Liver (tissue), 9 donors: ENCODE results near the gene WIPF1. TPM values are rescaled to one million over a fixed set of nuclear protein-coding genes. Genes with fewer than 3 reads are reported as not detected.

Experiments
- DNase-seq: peaks from one replicate; pipeline ENCODE4 v3.0.0-alpha.2; 2017; ENCODE audit warnings: low spot score
- H3K27ac ChIP-seq, 2 donors: one replicate each; pipeline ENCODE4 v1.7.0; 2013; ENCODE audit warnings: inconsistent platforms in 2 of 2, low read length in 2 of 2, control low read depth in 1 of 2, low read depth in 1 of 2, mild to moderate bottlenecking in 1 of 2
- H3K27me3 ChIP-seq, 4 donors: one replicate each; pipeline versions ENCODE4 v1.6.1 to v1.7.0; 2013; ENCODE audit warnings: low read length in 3 of 4, inconsistent platforms in 1 of 4, mild to moderate bottlenecking in 1 of 4, moderate library complexity in 1 of 4; ENCODE audit not compliant: control insufficient read depth in 4 of 4, insufficient read depth in 4 of 4
- H3K36me3 ChIP-seq, 4 donors: one replicate each; pipeline versions ENCODE4 v1.6.1 to v1.7.0; 2013; ENCODE audit warnings: low read length in 3 of 4, mild to moderate bottlenecking in 3 of 4, low read depth in 1 of 4, moderate library complexity in 1 of 4; ENCODE audit not compliant: control insufficient read depth in 4 of 4, insufficient read depth in 3 of 4
- H3K4me1 ChIP-seq, 4 donors: one replicate each; pipeline versions ENCODE4 v1.6.1 to v1.7.0; 2013; ENCODE audit warnings: low read length in 3 of 4, mild to moderate bottlenecking in 3 of 4, moderate library complexity in 1 of 4; ENCODE audit not compliant: control insufficient read depth in 4 of 4, insufficient read depth in 4 of 4
- H3K4me3 ChIP-seq, 3 donors: one replicate each; pipeline versions ENCODE4 v1.6.1 to v1.7.0; 2013; ENCODE audit warnings: low read length in 3 of 3, control low read depth in 1 of 3, low read depth in 1 of 3, mild to moderate bottlenecking in 1 of 3
- H3K9ac ChIP-seq, 2 donors: one replicate each; pipeline ENCODE4 v1.7.0; 2013; ENCODE audit warnings: low read length in 2 of 2, mild to moderate bottlenecking in 2 of 2, moderate library complexity in 2 of 2, control low read depth in 1 of 2, low read depth in 1 of 2
- H3K9me3 ChIP-seq, 4 donors: one replicate each; pipeline versions ENCODE4 v1.6.1 to v1.7.0; 2013; ENCODE audit warnings: low read length in 3 of 4; ENCODE audit not compliant: control insufficient read depth in 4 of 4
- ATF3 ChIP-seq: IDR thresholded peaks from 2 replicates; pipeline ENCODE4 v1.6.1; 2016; ENCODE audit warnings: antibody characterized with exemption
- EGR1 ChIP-seq, 2 donors: IDR thresholded peaks; 2 replicates each; pipeline ENCODE4 v1.6.1; 2016 to 2018; ENCODE audit warnings: antibody characterized with exemption in 2 of 2, low read depth in 2 of 2
- FOXA1 ChIP-seq: IDR thresholded peaks from 2 replicates; pipeline ENCODE4 v1.6.1; 2016; ENCODE audit warnings: antibody characterized with exemption
- GABPA ChIP-seq, 2 donors: IDR thresholded peaks in 1 of 2; conservative IDR thresholded peaks in 1 of 2; 2 replicates each; pipeline ENCODE4 v1.6.1; 2016; ENCODE audit warnings: antibody characterized with exemption in 2 of 2, mild to moderate bottlenecking in 1 of 2, moderate library complexity in 1 of 2
- HNF4A ChIP-seq, 2 donors: conservative IDR thresholded peaks; 2 replicates each; pipeline ENCODE4 v1.6.1; 2016; ENCODE audit warnings: antibody characterized with exemption in 2 of 2, mild to moderate bottlenecking in 2 of 2
- JUND ChIP-seq, 2 donors: IDR thresholded peaks; 2 replicates each; pipeline ENCODE4 v1.6.1; 2016; ENCODE audit warnings: antibody characterized with exemption in 2 of 2
- MAX ChIP-seq: IDR thresholded peaks from 2 replicates; pipeline ENCODE4 v1.6.1; 2016; ENCODE audit warnings: antibody characterized with exemption
- NR2F2 ChIP-seq: IDR thresholded peaks from 2 replicates; pipeline ENCODE4 v1.6.1; 2016; ENCODE audit warnings: antibody characterized with exemption
- RAD21 ChIP-seq, 2 donors: IDR thresholded peaks; 2 replicates each; pipeline ENCODE4 v1.6.1; 2016; ENCODE audit warnings: antibody characterized with exemption in 2 of 2, mild to moderate bottlenecking in 2 of 2
- REST ChIP-seq: IDR thresholded peaks from 2 replicates; pipeline ENCODE4 v1.6.1; 2016; ENCODE audit warnings: antibody characterized with exemption, mild to moderate bottlenecking
- RXRA ChIP-seq, 2 donors: IDR thresholded peaks; 2 replicates each; pipeline ENCODE4 v1.6.1; 2017 to 2018; ENCODE audit warnings: antibody characterized with exemption in 2 of 2, mild to moderate bottlenecking in 1 of 2
- SP1 ChIP-seq: IDR thresholded peaks from 2 replicates; pipeline ENCODE4 v1.6.1; 2018; ENCODE audit warnings: antibody characterized with exemption, mild to moderate bottlenecking
- TAF1 ChIP-seq: conservative IDR thresholded peaks from 2 replicates; pipeline ENCODE4 v1.6.1; 2016; ENCODE audit warnings: antibody characterized with exemption, mild to moderate bottlenecking
- WGBS: extraction: QIAGEN DNeasy Blood & Tissue Kit; methylation state at CpG from one replicate; pipeline ENCODE4 v1.1.7; 2013; 5-methylcytosine and 5-hydroxymethylcytosine counted together
- polyA plus RNA-seq, 2 donors: library from polyadenylated mRNA; stranded (reverse) in 1 of 2; unstranded in 1 of 2; fragments of 200-250 nt in 1 of 2; fragments of >200 nt in 1 of 2; fragmentation: Nextera tagmentation in 1 of 2; extraction: Ambion mirVana in 1 of 2; gene quantifications; one replicate each; pipeline versions ENCODE4 v1.2.1 to v1.2.3, GENCODE V29; 2013 to 2015
- total RNA-seq, 2 donors: library from RNA; depleted of rRNA; stranded (reverse); fragments of >200 nt; gene quantifications; one replicate each; pipeline ENCODE4 v1.2.3, GENCODE V29; 2014
- TF ChIP-seq, protein P1 (sequence below): IDR thresholded peaks from 2 replicates; pipeline ENCODE4 v1.6.1; 2016; ENCODE audit warnings: antibody characterized with exemption
- TF ChIP-seq, protein P2 (sequence below): fragments of 150-350 bp; IDR thresholded peaks from 2 replicates; pipeline ENCODE4 v1.5.1; 2017; ENCODE audit warnings: improper control_type of control experiment, low read depth, low read length; ENCODE audit not compliant: missing input control
- donor health status: healthy.
- donor health status: healthy.
- donor health status: healthy.
- donor health status: healthy.
- donor health status: healthy.

WIPF1 gene
- total and polyA plus RNA-seq, 4 donors = 4.7 to 7.7 (median 6.3) TPM

DNA sequence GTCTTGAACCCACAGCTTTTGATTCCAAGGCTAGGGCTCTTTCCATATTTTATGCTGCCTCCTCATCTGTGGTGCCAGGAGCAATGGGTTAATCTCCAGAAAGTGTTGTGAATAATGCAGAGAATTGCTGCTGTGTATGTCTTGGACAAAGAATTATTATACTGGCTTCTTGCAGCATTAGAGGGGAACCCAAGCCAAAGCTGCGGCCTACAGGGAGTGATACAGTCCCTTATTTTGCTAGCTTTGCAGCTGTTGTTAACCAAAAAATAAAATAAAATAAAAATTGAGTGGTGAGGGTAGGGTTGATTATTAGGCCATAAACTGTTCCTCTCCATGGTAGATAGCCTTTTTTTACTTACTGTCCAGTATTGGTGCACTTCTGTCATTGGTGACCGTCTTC is 16.7 kb downstream of the WIPF1 start:
- Histone ChIP-seq H3K4me3 (no peak overlapping the region), H3K4me1 (peaks cover 0 to 15% (median 10%) of the 10 kb centered on the region in 4 donors), H3K9ac (no peak overlapping the region), H3K36me3 (peaks cover 0 to 2% (median 0%) of the 10 kb centered on the region in 4 donors), H3K27ac (no peak overlapping the region), H3K9me3 (no peaks in the 10 kb centered on the region), H3K27me3 (no peaks in the 10 kb centered on the region)
- TF ChIP-seq TAF1 (no peak), FOXA1 (no peak), SP1 (no peak), GABPA (IDR thresholded peaks at IDR 0.05 in 1 of 2, conservative IDR thresholded peaks at IDR 0.05 in 1 of 2) (no peak), RXRA (IDR thresholded peaks at IDR 0.05) (no peak), REST (no peak), MAX (no peak), ATF3 (no peak), EGR1 (IDR thresholded peaks at IDR 0.05; ENCODE audit: low read depth in 2 of 2) (no peak), HNF4A (conservative IDR thresholded peaks at IDR 0.05) (no peak), NR2F2 (no peak)
- TF ChIP-seq, protein P1, sequence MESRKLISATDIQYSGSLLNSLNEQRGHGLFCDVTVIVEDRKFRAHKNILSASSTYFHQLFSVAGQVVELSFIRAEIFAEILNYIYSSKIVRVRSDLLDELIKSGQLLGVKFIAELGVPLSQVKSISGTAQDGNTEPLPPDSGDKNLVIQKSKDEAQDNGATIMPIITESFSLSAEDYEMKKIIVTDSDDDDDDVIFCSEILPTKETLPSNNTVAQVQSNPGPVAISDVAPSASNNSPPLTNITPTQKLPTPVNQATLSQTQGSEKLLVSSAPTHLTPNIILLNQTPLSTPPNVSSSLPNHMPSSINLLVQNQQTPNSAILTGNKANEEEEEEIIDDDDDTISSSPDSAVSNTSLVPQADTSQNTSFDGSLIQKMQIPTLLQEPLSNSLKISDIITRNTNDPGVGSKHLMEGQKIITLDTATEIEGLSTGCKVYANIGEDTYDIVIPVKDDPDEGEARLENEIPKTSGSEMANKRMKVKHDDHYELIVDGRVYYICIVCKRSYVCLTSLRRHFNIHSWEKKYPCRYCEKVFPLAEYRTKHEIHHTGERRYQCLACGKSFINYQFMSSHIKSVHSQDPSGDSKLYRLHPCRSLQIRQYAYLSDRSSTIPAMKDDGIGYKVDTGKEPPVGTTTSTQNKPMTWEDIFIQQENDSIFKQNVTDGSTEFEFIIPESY = no peak
- 93% methylated on average over 2 of the region's 2 CpGs for WGBS
- no peak for DNase-seq

- DNase-seq = no peak
- H3K4me3 ChIP-seq = no peak overlapping the region
- H3K27ac ChIP-seq = no peak overlapping the region
- H3K36me3 ChIP-seq = peaks cover 0 to 2% (median 0%) of the 10 kb centered on the region in 4 donors
- TF ChIP-seq RAD21 (IDR thresholded peaks at IDR 0.05) (peak; percentile 77), JUND (IDR thresholded peaks at IDR 0.05) (no peak)
- TF ChIP-seq, protein P2, sequence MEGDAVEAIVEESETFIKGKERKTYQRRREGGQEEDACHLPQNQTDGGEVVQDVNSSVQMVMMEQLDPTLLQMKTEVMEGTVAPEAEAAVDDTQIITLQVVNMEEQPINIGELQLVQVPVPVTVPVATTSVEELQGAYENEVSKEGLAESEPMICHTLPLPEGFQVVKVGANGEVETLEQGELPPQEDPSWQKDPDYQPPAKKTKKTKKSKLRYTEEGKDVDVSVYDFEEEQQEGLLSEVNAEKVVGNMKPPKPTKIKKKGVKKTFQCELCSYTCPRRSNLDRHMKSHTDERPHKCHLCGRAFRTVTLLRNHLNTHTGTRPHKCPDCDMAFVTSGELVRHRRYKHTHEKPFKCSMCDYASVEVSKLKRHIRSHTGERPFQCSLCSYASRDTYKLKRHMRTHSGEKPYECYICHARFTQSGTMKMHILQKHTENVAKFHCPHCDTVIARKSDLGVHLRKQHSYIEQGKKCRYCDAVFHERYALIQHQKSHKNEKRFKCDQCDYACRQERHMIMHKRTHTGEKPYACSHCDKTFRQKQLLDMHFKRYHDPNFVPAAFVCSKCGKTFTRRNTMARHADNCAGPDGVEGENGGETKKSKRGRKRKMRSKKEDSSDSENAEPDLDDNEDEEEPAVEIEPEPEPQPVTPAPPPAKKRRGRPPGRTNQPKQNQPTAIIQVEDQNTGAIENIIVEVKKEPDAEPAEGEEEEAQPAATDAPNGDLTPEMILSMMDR = peak; percentile 37
- H3K4me1 ChIP-seq = peaks cover 3 to 5% (median 5%) of the 10 kb centered on the region in 4 donors
- H3K9me3 ChIP-seq = no peaks in the 10 kb centered on the region
- H3K9ac ChIP-seq = no peak overlapping the region
- H3K27me3 ChIP-seq = no peaks in the 10 kb centered on the region
Measured at GRCh38 chr2:174577967-174578589, 19.5 kb downstream of the WIPF1 start.
